ENCODE results near the gene GNPDA1. TPM values are rescaled to one million over a fixed set of nuclear protein-coding genes. Genes with fewer than 3 reads are reported as not detected.
"Not testable (repeated sequence)": the region's sequence is repeated elsewhere in the genome, so short reads cannot be mapped to it uniquely, and the experiment has no call there.

Gene GNPDA1
- total RNA-seq, 1 experiment from 2014 or later: 70.9 TPM

DNA sequence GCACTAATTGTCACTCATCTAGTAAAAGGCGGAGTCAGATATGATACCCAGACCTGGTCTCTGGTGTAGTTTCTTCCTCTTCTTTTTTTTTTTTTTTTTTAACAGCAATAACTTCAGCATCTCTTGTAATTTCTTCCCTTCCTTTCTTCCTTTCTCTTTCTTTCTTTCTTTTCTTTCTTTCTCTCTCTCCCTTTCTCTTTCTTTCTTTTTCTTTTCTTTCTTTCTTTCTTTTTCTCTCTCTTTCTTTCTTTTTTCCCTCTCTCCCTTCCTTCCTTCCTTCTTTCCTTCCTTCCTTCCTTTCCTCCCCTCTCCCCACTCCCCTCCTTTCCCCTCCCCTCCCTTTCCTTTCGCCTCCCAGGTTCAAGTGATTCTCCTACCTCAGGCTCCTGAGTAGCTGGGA is 25.9 kb upstream of the GNPDA1 start:
- Histone ChIP-seq H3K9me3 (no peaks in the 10 kb centered on the region; the same call in 1 of the 2 replicates), H3K27me3 (replicated peaks; ENCODE audit: control insufficient read depth, insufficient read depth, low read length) (no peaks in the 10 kb centered on the region), H3K4me3 (ENCODE audit: low read depth, low read length) (no peak overlapping the region), H3K36me3 (ENCODE audit: control insufficient read depth, insufficient read depth, low read length) (no peaks in the 10 kb centered on the region), H3K4me1 (no peaks in the 10 kb centered on the region)
- Mint-ChIP-seq H3K4me3 (ENCODE audit: unreplicated experiment) (no peak overlapping the region), H3K4me1 (ENCODE audit: low read depth, unreplicated experiment) (peaks cover 3% of the 10 kb centered on the region), H3K27me3 (ENCODE audit: insufficient read depth, unreplicated experiment) (no peaks in the 10 kb centered on the region), H3K27ac (ENCODE audit: unreplicated experiment) (no peak overlapping the region), H3K9me3 (ENCODE audit: unreplicated experiment) (no peaks in the 10 kb centered on the region), H3K36me3 (ENCODE audit: insufficient read depth, unreplicated experiment) (no peaks in the 10 kb centered on the region)
- TF ChIP-seq, protein P1, sequence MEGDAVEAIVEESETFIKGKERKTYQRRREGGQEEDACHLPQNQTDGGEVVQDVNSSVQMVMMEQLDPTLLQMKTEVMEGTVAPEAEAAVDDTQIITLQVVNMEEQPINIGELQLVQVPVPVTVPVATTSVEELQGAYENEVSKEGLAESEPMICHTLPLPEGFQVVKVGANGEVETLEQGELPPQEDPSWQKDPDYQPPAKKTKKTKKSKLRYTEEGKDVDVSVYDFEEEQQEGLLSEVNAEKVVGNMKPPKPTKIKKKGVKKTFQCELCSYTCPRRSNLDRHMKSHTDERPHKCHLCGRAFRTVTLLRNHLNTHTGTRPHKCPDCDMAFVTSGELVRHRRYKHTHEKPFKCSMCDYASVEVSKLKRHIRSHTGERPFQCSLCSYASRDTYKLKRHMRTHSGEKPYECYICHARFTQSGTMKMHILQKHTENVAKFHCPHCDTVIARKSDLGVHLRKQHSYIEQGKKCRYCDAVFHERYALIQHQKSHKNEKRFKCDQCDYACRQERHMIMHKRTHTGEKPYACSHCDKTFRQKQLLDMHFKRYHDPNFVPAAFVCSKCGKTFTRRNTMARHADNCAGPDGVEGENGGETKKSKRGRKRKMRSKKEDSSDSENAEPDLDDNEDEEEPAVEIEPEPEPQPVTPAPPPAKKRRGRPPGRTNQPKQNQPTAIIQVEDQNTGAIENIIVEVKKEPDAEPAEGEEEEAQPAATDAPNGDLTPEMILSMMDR (IDR thresholded peaks at IDR 0.05; ENCODE audit: insufficient read depth in 1 of 2, low read depth in 1 of 2, low read length in 1 of 2, severe bottlenecking in 1 of 2, unreplicated experiment in 1 of 2): no peak
- BruUV-seq (replicated peaks): no TSS peak
- DNase-seq: no peak
- intact Hi-C loops (cut with micrococcal nuclease; ENCODE audit: unreplicated experiment): no loop called here
- ChIA-PET POLR2A (no interaction called here), CTCF (no interaction called here)

DNA sequence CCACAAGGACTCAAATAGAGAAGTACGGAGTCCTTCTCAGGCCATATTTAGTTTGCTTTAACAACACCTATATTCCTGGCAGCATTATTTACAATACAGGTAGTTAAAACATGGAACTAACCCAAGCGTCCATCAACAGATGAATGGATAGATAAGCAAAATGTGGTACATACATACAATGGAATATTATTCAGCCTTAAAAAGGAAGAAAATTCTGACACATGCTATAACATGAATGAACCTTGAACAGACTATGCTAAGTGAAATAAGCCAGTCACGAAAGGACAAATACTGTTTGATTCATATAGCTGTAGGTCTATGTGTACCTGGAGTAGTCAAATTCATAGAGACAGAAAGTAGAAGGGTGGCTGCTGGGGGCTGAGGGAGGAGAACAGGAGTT is 24.8 kb upstream of the GNPDA1 start:
- H3K9me3 ChIP-seq; intact Hi-C loops (cut with micrococcal nuclease; ENCODE audit: unreplicated experiment); H3K4me1 Mint-ChIP-seq (ENCODE audit: low read depth, unreplicated experiment); H3K27me3 Mint-ChIP-seq (ENCODE audit: insufficient read depth, unreplicated experiment); H3K4me3 ChIP-seq (ENCODE audit: low read depth, low read length); H3K36me3 ChIP-seq (ENCODE audit: control insufficient read depth, insufficient read depth, low read length); H3K27me3 ChIP-seq (replicated peaks; ENCODE audit: control insufficient read depth, insufficient read depth, low read length); POLR2A ChIA-PET; H3K4me1 ChIP-seq; H3K9me3 Mint-ChIP-seq (ENCODE audit: unreplicated experiment); BruUV-seq (replicated peaks); H3K4me3 Mint-ChIP-seq (ENCODE audit: unreplicated experiment); H3K27ac Mint-ChIP-seq (ENCODE audit: unreplicated experiment); DNase-seq; H3K36me3 Mint-ChIP-seq (ENCODE audit: insufficient read depth, unreplicated experiment): not testable (repeated sequence)
- CTCF ChIA-PET: interaction anchor here (1.1 kb wide), 1 partner anchor 26 kb away, joined by 5 read pairs; no protein-coding TSS in a partner anchor

DNA sequence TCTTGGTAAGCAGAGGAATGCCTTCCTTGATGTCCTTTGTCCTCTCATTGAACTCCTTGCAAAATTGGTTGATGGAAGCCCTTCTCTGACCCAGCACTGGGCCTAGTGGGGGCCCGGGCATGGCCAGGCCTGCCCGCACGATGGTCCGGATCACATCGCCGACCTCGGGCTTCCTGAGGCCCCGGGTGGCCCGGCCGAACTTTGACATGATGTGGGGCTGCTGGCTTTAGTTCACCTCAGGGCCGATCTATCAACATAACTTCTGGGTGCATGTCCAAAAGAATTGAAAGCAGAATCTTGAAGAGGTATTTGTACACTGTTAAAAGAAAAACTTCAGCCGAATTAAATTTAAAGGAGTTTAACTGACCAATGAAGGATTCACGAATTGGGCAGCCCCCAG is 24.1 kb upstream of the GNPDA1 start:
- no peaks in the 10 kb centered on the region; the same call in 1 of the 2 replicates for H3K9me3 ChIP-seq
- H3K9me3 Mint-ChIP-seq (ENCODE audit: unreplicated experiment): no peaks in the 10 kb centered on the region
- H3K27ac Mint-ChIP-seq (ENCODE audit: unreplicated experiment): no peak overlapping the region
- H3K4me3 ChIP-seq (ENCODE audit: low read depth, low read length): no peak overlapping the region
- H3K4me1 ChIP-seq: no peaks in the 10 kb centered on the region
- H3K4me3 Mint-ChIP-seq (ENCODE audit: unreplicated experiment): no peak overlapping the region
- H3K4me1 Mint-ChIP-seq (ENCODE audit: low read depth, unreplicated experiment): peaks cover 6% of the 10 kb centered on the region
- no peaks in the 10 kb centered on the region for H3K36me3 Mint-ChIP-seq (ENCODE audit: insufficient read depth, unreplicated experiment)
- POLR2A ChIA-PET: no interaction called here
- intact Hi-C loops (cut with micrococcal nuclease; ENCODE audit: unreplicated experiment): no loop called here
- no peaks in the 10 kb centered on the region for H3K36me3 ChIP-seq (ENCODE audit: control insufficient read depth, insufficient read depth, low read length)
- H3K27me3 ChIP-seq (replicated peaks; ENCODE audit: control insufficient read depth, insufficient read depth, low read length): no peaks in the 10 kb centered on the region
- H3K27me3 Mint-ChIP-seq (ENCODE audit: insufficient read depth, unreplicated experiment): no peaks in the 10 kb centered on the region
- no peak for DNase-seq
- no TSS peak for BruUV-seq (replicated peaks)
- TF ChIP-seq, protein P1 (IDR thresholded peaks at IDR 0.05; ENCODE audit: insufficient read depth in 1 of 2, low read depth in 1 of 2, low read length in 1 of 2, severe bottlenecking in 1 of 2, unreplicated experiment in 1 of 2): no peak
- CTCF ChIA-PET: interaction anchor here (1.1 kb wide), 1 partner anchor 25 kb away, joined by 5 read pairs; no protein-coding TSS in a partner anchor

DNA sequence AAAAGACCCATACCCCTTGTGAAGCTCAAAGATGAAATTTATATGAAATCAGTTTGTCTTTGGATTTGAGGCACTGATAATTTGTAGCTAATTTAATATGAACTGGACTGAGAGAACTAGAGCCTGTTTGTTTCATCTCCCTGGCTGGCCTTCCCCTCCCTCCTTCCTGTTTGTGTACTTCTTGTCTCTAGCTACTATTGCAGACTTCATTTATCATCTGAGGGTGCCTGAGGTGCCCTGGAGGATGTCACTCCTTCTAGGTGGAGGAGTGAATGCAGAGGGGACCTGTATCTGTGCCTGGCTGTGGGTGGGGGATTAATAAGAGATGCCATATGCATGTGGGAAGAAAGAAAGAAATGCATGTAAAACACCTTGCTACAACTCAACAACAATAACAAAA is 22.2 kb upstream of the GNPDA1 start:
- Mint-ChIP-seq H3K9me3 (ENCODE audit: unreplicated experiment) (no peaks in the 10 kb centered on the region), H3K27ac (ENCODE audit: unreplicated experiment) (no peak overlapping the region), H3K27me3 (ENCODE audit: insufficient read depth, unreplicated experiment) (no peaks in the 10 kb centered on the region), H3K36me3 (ENCODE audit: insufficient read depth, unreplicated experiment) (no peaks in the 10 kb centered on the region), H3K4me1 (ENCODE audit: low read depth, unreplicated experiment) (peaks cover 6% of the 10 kb centered on the region), H3K4me3 (ENCODE audit: unreplicated experiment) (no peak overlapping the region)
- ChIA-PET CTCF (no interaction called here), POLR2A (no interaction called here)
- TF ChIP-seq, protein P1 (IDR thresholded peaks at IDR 0.05; ENCODE audit: insufficient read depth in 1 of 2, low read depth in 1 of 2, low read length in 1 of 2, severe bottlenecking in 1 of 2, unreplicated experiment in 1 of 2): no peak
- Histone ChIP-seq H3K4me3 (ENCODE audit: low read depth, low read length) (no peak overlapping the region), H3K27me3 (replicated peaks; ENCODE audit: control insufficient read depth, insufficient read depth, low read length) (no peaks in the 10 kb centered on the region), H3K4me1 (no peaks in the 10 kb centered on the region), H3K9me3 (no peaks in the 10 kb centered on the region), H3K36me3 (ENCODE audit: control insufficient read depth, insufficient read depth, low read length) (no peaks in the 10 kb centered on the region)
- intact Hi-C loops (cut with micrococcal nuclease; ENCODE audit: unreplicated experiment): no loop called here
- BruUV-seq (replicated peaks): no TSS peak
- DNase-seq: no peak

DNA sequence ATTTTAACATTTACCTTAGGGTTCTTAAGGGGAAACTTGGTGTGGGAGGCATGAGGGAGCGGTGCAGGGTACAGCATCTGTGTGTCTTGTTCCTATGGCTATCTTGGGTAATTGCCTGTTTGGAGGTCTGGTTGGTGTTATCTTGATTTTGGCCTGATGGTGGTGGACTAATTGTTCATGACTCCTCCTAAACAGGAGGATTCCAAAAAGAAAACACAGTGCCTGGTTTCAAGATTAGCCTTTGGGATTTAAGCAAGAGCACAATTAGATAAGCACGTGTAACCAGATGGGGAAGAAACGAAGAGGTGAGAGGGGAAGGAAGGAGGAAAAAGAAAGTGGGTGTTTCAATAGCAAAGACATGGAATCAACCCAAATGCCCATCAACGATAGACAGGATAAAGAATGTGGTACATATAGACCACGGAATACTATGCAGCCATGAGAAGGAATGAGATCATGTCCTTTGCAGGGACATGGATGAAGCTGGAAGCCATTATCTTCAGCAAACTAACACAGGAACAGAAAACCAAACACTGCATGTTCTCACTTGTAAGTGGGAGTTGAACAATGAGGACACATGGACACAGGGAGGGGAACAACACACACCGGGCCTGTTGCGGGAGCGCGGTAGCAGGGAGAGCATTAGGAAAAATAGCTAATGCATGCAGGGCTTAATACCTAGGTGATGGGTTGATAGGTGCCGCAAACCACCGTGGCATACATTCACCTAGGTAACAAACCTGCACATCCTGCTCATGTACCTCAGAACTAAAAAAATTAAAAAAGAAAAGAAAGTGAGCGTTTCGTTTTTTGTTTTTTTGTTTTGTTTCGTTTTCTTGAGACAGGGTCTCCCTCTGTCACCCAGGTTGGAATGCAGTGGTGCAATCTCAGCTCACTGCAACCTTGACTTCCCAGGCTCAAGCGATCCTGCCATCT is 21.1 kb upstream of the GNPDA1 start:
- CTCF ChIA-PET: interaction anchor here (0.5 to 0.6 kb wide), 2 partner anchors 47 to 68 kb away, joined by 3 to 4 read pairs; no protein-coding TSS in a partner anchor
- H3K27me3 Mint-ChIP-seq (ENCODE audit: insufficient read depth, unreplicated experiment); H3K9me3 ChIP-seq; H3K36me3 ChIP-seq (ENCODE audit: control insufficient read depth, insufficient read depth, low read length); H3K36me3 Mint-ChIP-seq (ENCODE audit: insufficient read depth, unreplicated experiment); H3K4me1 ChIP-seq; POLR2A ChIA-PET; BruUV-seq (replicated peaks); H3K27me3 ChIP-seq (replicated peaks; ENCODE audit: control insufficient read depth, insufficient read depth, low read length); H3K4me3 Mint-ChIP-seq (ENCODE audit: unreplicated experiment); DNase-seq; H3K4me3 ChIP-seq (ENCODE audit: low read depth, low read length); intact Hi-C loops (cut with micrococcal nuclease; ENCODE audit: unreplicated experiment); H3K4me1 Mint-ChIP-seq (ENCODE audit: low read depth, unreplicated experiment); H3K27ac Mint-ChIP-seq (ENCODE audit: unreplicated experiment); H3K9me3 Mint-ChIP-seq (ENCODE audit: unreplicated experiment): not testable (repeated sequence)
